GM19395 (cell line): ENCODE data around the gene FOXG1.

Experiments used
- ATAC-seq: cut with Tn5 transposase; IDR thresholded peaks from one replicate; pipeline ENCODE4 v1.9.1; 2021; ENCODE audit warnings: mild to moderate bottlenecking, moderate library complexity; ENCODE audit not compliant: unreplicated experiment

The FOXG1 gene

GRCh38 chr14:28774764-28775735, 8.5 kb downstream of the FOXG1 start:
- ATAC-seq = no peak

- ATAC-seq = no peak
Measured at GRCh38 chr14:28776482-28777266, 10.1 kb downstream of the FOXG1 start.

- ATAC-seq = no peak
Measured at GRCh38 chr14:28777471-28778137, 11.0 kb downstream of the FOXG1 start.

GRCh38 chr14:28778138-28779117, 11.8 kb downstream of the FOXG1 start:
- ATAC-seq = no peak

- no peak for ATAC-seq
Measured at GRCh38 chr14:28779456-28779855, 12.9 kb downstream of the FOXG1 start.

GRCh38 chr14:28780843-28781820, 14.5 kb downstream of the FOXG1 start:
- no peak for ATAC-seq

- ATAC-seq = no peak
Measured at GRCh38 chr14:28782301-28782700, 15.7 kb downstream of the FOXG1 start.

- ATAC-seq = no peak
Measured at GRCh38 chr14:28783664-28784063, 17.1 kb downstream of the FOXG1 start.

- no peak for ATAC-seq
Measured at GRCh38 chr14:28784096-28785048, 17.8 kb downstream of the FOXG1 start.

GRCh38 chr14:28785096-28785952, 18.7 kb downstream of the FOXG1 start:
- peak; percentile 54 for ATAC-seq

GRCh38 chr14:28807518-28807917, 40.9 kb downstream of the FOXG1 start:
- ATAC-seq = no peak

- ATAC-seq = no peak
Measured at GRCh38 chr14:28813810-28814209, 47.2 kb downstream of the FOXG1 start.
